ENCODE results near the gene UBR1.
"Not testable (repeated sequence)": the region's sequence is repeated elsewhere in the genome, so short reads cannot be mapped to it uniquely, and the experiment has no call there.

UBR1 gene

GRCh38 chr15:43070249-43070648 is 35.6 kb downstream of the UBR1 start:
- DNase-seq (ENCODE audit: low read depth) = no peak
- no peak overlapping the region for H3K4me3 ChIP-seq (ENCODE audit: low read depth, low read length)
- TF ChIP-seq CTCF (conservative IDR thresholded peaks at IDR 0.05; ENCODE audit: low read depth, low read length) = no peak

GRCh38 chr15:43067717-43068461 is 37.9 kb downstream of the UBR1 start:
- DNase-seq (ENCODE audit: low read depth) = peak; percentile 20
- no peak overlapping the region for H3K4me3 ChIP-seq (ENCODE audit: low read depth, low read length)
- no peak for TF ChIP-seq CTCF (conservative IDR thresholded peaks at IDR 0.05; ENCODE audit: low read depth, low read length)

- H3K4me3 ChIP-seq (ENCODE audit: low read depth, low read length) = no peak overlapping the region
- DNase-seq (ENCODE audit: low read depth) = no peak
- TF ChIP-seq CTCF (conservative IDR thresholded peaks at IDR 0.05; ENCODE audit: low read depth, low read length) = no peak
These were observed 49.1 kb downstream of the UBR1 start for GRCh38 chr15:43056696-43057095.

- no peak for DNase-seq (ENCODE audit: low read depth)
- H3K4me3 ChIP-seq (ENCODE audit: low read depth, low read length) = no peak overlapping the region
- TF ChIP-seq CTCF (conservative IDR thresholded peaks at IDR 0.05; ENCODE audit: low read depth, low read length) = no peak
These were observed 53.0 kb downstream of the UBR1 start for GRCh38 chr15:43052860-43053259.

- no peak for DNase-seq (ENCODE audit: low read depth)
- TF ChIP-seq CTCF (conservative IDR thresholded peaks at IDR 0.05; ENCODE audit: low read depth, low read length) = no peak
- no peak overlapping the region for H3K4me3 ChIP-seq (ENCODE audit: low read depth, low read length)
These were observed 56.9 kb downstream of the UBR1 start for GRCh38 chr15:43048935-43049334.

- no peak for DNase-seq (ENCODE audit: low read depth)
- no peak overlapping the region for H3K4me3 ChIP-seq (ENCODE audit: low read depth, low read length)
- no peak for TF ChIP-seq CTCF (conservative IDR thresholded peaks at IDR 0.05; ENCODE audit: low read depth, low read length)
These were observed 59.4 kb downstream of the UBR1 start for GRCh38 chr15:43046484-43046883.

- H3K4me3 ChIP-seq (ENCODE audit: low read depth, low read length) = no peak overlapping the region
- no peak for TF ChIP-seq CTCF (conservative IDR thresholded peaks at IDR 0.05; ENCODE audit: low read depth, low read length)
- DNase-seq (ENCODE audit: low read depth) = no peak
These were observed 63.0 kb downstream of the UBR1 start for GRCh38 chr15:43042885-43043284.

- not testable (repeated sequence) for DNase-seq (ENCODE audit: low read depth); H3K4me3 ChIP-seq (ENCODE audit: low read depth, low read length)
These were observed 64.8 kb downstream of the UBR1 start for GRCh38 chr15:43041085-43041484.

- not testable (repeated sequence) for DNase-seq (ENCODE audit: low read depth); H3K4me3 ChIP-seq (ENCODE audit: low read depth, low read length)
These were observed 70.6 kb downstream of the UBR1 start for GRCh38 chr15:43035240-43035639.

Data from choroid plexus epithelial cell (primary cell).